ENCODE data around the gene SPOCK3. TPM values are rescaled to one million over a fixed set of nuclear protein-coding genes. Genes with fewer than 3 reads are reported as not detected.

SPOCK3 gene
- total and polyA plus RNA-seq, 2 experiments from 2014 or later: 1.6 to 4.1 TPM

DNA sequence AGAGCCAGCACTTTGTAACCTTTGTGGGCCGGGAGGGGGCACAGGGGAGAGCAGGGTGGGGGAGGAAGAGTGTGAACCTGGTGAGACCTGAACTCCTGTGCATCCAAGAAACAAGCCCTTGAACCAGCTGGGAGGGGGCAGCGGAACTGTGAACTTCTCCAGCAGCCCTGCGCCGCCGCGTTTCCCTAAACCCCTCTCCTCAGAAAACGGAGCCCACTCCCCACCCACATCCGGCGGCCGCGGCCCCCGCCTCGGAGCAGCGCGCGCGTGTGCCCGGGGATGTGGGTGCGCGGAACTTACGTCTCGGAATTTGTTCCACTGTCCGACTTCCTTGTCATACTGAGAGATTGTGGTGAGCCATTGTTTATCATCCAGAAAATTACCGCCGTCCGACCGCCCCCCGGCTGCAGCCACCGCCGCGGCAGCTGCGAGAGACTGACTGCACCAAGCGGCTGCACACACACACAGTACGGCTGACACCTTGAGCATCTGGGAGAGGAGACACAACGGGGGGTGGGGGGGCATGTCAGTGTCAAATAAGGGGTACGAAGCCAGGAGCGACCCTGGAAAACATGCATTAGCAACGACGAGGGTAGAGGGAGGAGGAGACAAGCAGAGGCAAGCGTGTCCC is 494 bp downstream of the SPOCK3 start (continued):
- TF ChIP-seq, protein P1, sequence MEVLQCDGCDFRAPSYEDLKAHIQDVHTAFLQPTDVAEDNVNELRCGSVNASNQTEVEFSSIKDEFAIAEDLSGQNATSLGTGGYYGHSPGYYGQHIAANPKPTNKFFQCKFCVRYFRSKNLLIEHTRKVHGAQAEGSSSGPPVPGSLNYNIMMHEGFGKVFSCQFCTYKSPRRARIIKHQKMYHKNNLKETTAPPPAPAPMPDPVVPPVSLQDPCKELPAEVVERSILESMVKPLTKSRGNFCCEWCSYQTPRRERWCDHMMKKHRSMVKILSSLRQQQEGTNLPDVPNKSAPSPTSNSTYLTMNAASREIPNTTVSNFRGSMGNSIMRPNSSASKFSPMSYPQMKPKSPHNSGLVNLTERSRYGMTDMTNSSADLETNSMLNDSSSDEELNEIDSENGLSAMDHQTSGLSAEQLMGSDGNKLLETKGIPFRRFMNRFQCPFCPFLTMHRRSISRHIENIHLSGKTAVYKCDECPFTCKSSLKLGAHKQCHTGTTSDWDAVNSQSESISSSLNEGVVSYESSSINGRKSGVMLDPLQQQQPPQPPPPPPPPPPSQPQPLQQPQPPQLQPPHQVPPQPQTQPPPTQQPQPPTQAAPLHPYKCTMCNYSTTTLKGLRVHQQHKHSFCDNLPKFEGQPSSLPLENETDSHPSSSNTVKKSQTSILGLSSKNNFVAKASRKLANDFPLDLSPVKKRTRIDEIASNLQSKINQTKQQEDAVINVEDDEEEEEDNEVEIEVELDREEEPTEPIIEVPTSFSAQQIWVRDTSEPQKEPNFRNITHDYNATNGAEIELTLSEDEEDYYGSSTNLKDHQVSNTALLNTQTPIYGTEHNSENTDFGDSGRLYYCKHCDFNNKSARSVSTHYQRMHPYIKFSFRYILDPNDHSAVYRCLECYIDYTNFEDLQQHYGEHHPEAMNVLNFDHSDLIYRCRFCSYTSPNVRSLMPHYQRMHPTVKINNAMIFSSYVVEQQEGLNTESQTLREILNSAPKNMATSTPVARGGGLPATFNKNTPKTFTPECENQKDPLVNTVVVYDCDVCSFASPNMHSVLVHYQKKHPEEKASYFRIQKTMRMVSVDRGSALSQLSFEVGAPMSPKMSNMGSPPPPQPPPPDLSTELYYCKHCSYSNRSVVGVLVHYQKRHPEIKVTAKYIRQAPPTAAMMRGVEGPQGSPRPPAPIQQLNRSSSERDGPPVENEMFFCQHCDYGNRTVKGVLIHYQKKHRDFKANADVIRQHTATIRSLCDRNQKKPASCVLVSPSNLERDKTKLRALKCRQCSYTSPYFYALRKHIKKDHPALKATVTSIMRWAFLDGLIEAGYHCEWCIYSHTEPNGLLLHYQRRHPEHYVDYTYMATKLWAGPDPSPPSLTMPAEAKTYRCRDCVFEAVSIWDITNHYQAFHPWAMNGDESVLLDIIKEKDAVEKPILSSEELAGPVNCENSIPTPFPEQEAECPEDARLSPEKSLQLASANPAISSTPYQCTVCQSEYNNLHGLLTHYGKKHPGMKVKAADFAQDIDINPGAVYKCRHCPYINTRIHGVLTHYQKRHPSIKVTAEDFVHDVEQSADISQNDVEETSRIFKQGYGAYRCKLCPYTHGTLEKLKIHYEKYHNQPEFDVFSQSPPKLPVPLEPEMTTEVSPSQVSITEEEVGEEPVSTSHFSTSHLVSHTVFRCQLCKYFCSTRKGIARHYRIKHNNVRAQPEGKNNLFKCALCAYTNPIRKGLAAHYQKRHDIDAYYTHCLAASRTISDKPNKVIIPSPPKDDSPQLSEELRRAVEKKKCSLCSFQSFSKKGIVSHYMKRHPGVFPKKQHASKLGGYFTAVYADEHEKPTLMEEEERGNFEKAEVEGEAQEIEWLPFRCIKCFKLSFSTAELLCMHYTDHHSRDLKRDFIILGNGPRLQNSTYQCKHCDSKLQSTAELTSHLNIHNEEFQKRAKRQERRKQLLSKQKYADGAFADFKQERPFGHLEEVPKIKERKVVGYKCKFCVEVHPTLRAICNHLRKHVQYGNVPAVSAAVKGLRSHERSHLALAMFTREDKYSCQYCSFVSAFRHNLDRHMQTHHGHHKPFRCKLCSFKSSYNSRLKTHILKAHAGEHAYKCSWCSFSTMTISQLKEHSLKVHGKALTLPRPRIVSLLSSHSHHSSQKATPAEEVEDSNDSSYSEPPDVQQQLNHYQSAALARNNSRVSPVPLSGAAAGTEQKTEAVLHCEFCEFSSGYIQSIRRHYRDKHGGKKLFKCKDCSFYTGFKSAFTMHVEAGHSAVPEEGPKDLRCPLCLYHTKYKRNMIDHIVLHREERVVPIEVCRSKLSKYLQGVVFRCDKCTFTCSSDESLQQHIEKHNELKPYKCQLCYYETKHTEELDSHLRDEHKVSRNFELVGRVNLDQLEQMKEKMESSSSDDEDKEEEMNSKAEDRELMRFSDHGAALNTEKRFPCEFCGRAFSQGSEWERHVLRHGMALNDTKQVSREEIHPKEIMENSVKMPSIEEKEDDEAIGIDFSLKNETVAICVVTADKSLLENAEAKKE (CRISPR knock-in tag; IDR thresholded peaks at IDR 0.05): no peak
- TF ChIP-seq ETS1 (IDR thresholded peaks at IDR 0.05): no peak

- DNase-seq (ENCODE audit: low spot score) (peak; percentile 40), ATAC-seq (peak; percentile 51)
- H3K27me3 Mint-ChIP-seq (ENCODE audit: insufficient read depth, low read depth, poor library complexity): peaks cover 27% of the 10 kb centered on the region
- no peaks in the 10 kb centered on the region for H4K20me1 ChIP-seq (replicated peaks; ENCODE audit: insufficient read depth)
- no peaks in the 10 kb centered on the region for H3K36me3 Mint-ChIP-seq (ENCODE audit: low read depth)
- peaks cover 47% of the 10 kb centered on the region for H3K27me3 ChIP-seq (ENCODE audit: insufficient read depth)
- H3K4me2 ChIP-seq: peak overlapping the region; percentile 89
- H3K9me3 Mint-ChIP-seq: no peaks in the 10 kb centered on the region; the same call in 2 of the 3 replicates
- H3K4me1 ChIP-seq (ENCODE audit: insufficient read depth): peaks cover 12% of the 10 kb centered on the region; the same call in 1 of the 2 replicates
- no peaks in the 10 kb centered on the region for H3F3A ChIP-seq (replicated peaks; ENCODE audit: low read depth)
- H3K27ac ChIP-seq (ENCODE audit: low read depth): no peak overlapping the region
- H3K27ac Mint-ChIP-seq: no peak overlapping the region
- no peaks in the 10 kb centered on the region for H3K9me2 ChIP-seq (ENCODE audit: insufficient read depth)
- peak overlapping the region; percentile 76 for H3K4me3 ChIP-seq
- no peaks in the 10 kb centered on the region for H3K79me2 ChIP-seq (replicated peaks; ENCODE audit: insufficient read depth)
- H3K36me3 ChIP-seq (ENCODE audit: insufficient read depth): no peaks in the 10 kb centered on the region
- H2AFZ ChIP-seq: peak overlapping the region; percentile 96
- H3K4me3 Mint-ChIP-seq: peak overlapping the region; percentile 94
- peaks cover 11% of the 10 kb centered on the region for H3K4me1 Mint-ChIP-seq
- TF ChIP-seq STAT1 (IDR thresholded peaks at IDR 0.05; ENCODE audit: unreplicated experiment) (no peak), EZH2phosphoT487 (IDR thresholded peaks at IDR 0.05; ENCODE audit: unreplicated experiment) (no peak), JUNB (IDR thresholded peaks at IDR 0.05; ENCODE audit: unreplicated experiment) (no peak), ZNF114 (CRISPR knock-in tag; IDR thresholded peaks at IDR 0.05) (no peak), REST (IDR thresholded peaks at IDR 0.05; ENCODE audit: unreplicated experiment) (no peak), CTCF (conservative IDR thresholded peaks at IDR 0.05; ENCODE audit: low read depth in 2 of 2) (no peak), EZH2 (IDR thresholded peaks at IDR 0.05; ENCODE audit: low read depth, unreplicated experiment) (no peak), POLR2AphosphoS5 (IDR thresholded peaks at IDR 0.05; ENCODE audit: low read depth) (no peak)
Measured at GRCh38 chr4:167232805-167233684, 1.2 kb downstream of the SPOCK3 start.

All from GM23338 (cell line).